HG02588 (cell line): ENCODE results near the gene DOLPP1.
A peak's percentile ranks its signal among the peaks of the same experiment; 100 is the strongest.
"Not testable (repeated sequence)": the region's sequence is repeated elsewhere in the genome, so short reads cannot be mapped to it uniquely, and the experiment has no call there.

Experiments used
- ATAC-seq: cut with Tn5 transposase; IDR thresholded peaks from one replicate; pipeline ENCODE4 v1.9.1; 2021; ENCODE audit warnings: mild to moderate bottlenecking, moderate library complexity; ENCODE audit not compliant: unreplicated experiment

The DOLPP1 gene

DNA sequence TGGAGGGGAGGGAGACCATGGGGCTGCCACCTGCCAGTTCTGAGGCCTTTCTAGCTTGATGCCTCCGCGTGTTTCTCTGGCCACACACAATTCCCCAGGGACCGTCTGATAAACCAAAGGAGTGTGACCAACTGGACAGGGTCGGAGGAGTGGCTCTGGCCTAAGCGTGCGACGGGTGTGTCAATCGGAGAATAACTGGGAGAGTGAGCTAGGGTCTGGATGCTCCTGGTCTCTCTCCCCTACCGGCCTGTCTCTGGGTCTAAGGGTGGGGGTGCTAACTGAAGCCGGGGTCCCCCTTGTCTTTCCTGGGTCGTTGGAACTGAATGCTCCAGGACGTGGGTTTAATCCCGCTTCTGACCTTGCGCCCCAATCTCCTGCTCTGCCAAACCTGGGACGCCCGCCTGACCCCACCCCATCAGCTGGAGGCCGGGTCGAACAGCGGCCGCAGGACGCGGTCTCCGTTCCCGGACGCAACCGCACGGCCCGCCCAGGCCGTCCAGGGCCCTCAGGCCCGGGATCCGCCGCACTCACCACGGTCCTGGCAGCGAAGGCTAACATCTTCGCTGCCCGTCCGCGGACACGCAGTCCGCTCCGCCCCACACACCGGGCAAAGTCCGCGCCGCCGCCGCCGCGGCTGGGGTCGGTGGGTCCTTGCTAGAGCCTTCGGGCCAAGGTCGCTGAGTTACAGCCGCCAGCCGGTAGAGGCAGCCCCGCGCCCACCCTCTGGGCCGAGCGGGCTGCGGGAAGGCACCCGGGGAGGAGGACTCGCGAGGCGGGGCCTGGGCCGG is 29.2 kb downstream of the DOLPP1 start:
- peak; percentile 1 for ATAC-seq

DNA sequence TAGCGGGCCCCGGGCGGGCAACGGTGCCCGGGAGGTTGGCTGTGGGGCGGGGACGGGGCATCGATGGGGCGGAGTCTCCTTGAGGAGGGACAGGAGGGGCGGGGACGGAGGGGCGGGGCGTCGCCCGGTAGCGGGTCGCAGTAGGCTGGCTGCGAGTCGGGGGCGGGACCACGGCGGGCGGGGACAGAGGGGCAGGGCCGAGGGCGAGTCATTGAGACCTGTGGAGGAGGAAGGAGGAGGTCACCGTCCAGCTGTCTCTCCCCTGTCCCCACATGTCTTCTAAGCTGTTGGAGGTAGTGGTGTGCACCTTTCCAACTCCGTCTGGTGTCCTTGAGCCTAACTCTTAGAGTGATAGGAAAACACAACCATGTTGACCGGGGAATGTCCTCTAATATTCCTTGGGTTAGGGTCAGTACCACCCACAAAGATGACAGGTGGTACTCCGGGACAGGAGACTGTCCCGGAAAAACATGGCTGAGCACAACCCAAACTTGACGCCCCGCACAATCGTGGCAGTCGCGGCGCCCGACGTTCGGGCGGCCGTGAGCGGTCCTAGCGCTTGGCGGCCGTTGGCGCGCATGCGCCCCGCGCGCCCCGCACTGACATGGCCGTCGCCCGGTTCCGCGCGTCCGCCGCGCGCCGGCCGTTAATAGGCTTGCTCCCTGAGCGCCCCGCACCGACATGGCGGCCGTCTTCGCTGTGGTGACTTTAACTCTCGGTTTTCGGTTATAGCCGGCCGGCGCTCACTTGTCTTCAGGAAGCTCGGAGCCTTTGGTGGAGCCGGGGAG is 30.0 kb downstream of the DOLPP1 start, which contains the start of the genes CRAT and PTPA:
TSS of gene CRAT (minus strand) at position 54 of the 788 bp plus-strand sequence. CDS start 284 bp downstream, outside the sequence.
TSS of gene PTPA (plus strand) at position 676 of the 788 bp plus-strand sequence. CDS start 186 bp downstream, outside the sequence.
- peak; percentile 76 for ATAC-seq

DNA sequence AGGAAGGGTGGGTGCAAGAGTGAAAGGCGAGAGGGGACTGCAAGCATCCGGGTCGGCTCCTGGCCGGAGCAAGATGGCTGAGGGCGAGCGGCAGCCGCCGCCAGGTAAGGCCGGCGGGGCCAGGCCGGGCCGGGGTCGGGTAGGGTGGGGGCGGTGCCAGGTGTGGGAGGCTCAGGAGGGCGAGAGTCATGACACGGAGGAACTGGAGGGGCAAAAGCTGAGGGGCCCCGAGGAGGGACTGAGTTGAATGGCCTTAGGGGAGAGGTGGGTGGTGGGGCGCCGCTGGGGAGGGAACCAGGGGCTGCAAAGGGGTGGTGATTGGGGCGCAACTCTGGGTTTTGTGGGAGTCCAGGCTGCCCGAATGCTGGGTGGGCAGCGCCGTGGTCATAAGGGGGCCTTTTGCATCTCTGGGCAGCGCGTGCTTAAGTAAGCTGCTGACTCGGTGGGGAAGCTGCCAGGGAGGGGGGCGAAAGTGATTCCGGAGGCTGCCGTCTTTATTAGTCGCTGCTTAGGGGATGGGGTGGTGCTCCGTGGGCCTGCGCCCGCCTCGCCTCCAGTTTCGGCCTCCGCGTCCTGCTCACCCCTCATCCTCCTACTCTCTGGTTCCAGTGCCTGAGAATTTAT is 30.7 kb downstream of the DOLPP1 start:
- ATAC-seq, result no peak

- ATAC-seq, result not testable (repeated sequence)
Observed at GRCh38 chr9:129112526-129112925, 31.6 kb downstream of the DOLPP1 start.

- no peak for ATAC-seq
Observed at GRCh38 chr9:129113645-129114304, 32.9 kb downstream of the DOLPP1 start.

DNA sequence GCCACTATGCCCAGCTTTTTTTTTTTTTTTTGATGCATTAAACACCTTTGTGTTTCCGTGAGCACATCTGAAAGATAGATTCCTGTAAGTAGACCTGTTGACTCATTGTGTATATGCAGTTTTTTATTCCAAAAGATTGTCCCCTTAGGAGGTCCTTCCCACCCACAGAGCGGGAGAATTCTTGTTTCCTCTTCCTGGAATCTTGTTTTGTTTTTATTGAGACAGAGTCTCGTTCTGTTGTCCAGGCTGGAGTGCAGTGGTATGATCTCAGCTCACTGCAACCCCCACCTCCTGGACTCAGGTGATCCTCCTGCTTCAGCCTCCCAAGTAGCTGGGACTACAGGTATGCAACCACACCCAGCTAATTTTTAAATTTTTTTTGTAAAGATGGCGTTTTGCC is 37.9 kb downstream of the DOLPP1 start:
- no peak for ATAC-seq

- ATAC-seq, result no peak
Observed at GRCh38 chr9:129121483-129121882, 40.6 kb downstream of the DOLPP1 start.

GRCh38 chr9:129122133-129122532 is 41.2 kb downstream of the DOLPP1 start:
- no peak for ATAC-seq

DNA sequence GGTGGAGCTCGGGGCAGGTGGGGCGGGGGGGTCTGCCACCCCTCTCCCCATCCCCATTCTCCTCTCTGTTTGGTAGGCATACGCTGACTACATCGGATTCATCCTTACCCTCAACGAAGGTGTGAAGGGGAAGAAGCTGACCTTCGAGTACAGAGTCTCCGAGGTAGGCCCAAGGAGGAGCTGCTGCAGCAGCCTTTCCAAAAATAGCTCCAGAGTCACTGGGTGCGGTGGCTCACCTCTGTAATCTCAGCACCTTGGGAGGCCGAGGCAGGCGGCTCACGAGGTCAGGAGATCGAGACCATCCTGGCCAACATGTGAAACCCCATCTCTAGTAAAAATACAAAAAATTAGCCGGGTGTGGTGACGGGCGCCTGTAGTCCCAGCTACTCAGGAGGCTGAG is 42.1 kb downstream of the DOLPP1 start:
- ATAC-seq, result not testable (repeated sequence)

DNA sequence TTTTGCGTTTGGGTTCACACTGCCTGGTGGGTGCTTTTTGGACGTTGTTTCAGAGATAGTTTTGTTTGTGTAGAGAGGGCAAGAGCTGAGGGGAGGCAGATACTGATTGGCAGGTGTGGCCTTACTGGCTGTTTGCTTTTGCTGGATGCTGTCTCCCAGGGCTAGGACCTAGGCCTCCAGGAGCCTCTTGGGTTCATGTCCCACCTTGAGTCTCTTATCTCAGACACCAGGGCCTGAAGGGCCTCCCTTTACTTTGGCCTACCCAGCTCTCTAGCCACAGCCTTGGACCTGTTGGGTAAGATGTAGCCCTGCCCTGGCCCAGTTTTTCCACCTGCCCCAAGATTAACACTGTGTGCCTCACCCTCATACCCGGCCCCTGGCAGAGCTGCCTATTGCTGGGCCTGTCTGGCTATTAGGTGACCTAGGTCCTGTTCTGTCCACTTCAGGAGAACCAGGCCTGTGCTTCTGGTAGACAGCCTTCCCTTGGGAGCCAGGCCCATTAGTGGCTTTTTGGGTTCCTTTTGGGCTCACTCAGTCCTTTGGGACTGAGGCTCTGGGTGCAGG is 43.7 kb downstream of the DOLPP1 start:
- no peak for ATAC-seq

DNA sequence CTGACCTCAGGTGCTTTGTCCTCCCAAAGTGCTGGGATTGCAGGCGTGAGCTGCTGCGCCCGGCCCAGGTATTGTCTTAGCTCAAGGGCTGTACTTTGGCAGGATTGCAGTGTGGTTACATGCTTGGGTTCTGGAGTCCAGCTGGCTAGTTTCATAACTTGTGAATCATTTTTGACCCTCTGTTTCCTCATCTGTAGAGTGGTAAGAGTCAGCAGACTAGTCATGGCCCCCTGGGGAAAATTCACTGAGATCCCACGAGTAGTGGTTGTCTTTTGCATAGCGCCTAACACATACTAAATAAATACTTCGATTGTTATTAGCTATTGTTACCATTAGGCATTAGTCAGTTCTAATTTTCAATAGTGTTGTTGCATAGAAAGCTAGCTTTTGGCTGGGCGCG is 44.6 kb downstream of the DOLPP1 start:
- ATAC-seq, result no peak

DNA sequence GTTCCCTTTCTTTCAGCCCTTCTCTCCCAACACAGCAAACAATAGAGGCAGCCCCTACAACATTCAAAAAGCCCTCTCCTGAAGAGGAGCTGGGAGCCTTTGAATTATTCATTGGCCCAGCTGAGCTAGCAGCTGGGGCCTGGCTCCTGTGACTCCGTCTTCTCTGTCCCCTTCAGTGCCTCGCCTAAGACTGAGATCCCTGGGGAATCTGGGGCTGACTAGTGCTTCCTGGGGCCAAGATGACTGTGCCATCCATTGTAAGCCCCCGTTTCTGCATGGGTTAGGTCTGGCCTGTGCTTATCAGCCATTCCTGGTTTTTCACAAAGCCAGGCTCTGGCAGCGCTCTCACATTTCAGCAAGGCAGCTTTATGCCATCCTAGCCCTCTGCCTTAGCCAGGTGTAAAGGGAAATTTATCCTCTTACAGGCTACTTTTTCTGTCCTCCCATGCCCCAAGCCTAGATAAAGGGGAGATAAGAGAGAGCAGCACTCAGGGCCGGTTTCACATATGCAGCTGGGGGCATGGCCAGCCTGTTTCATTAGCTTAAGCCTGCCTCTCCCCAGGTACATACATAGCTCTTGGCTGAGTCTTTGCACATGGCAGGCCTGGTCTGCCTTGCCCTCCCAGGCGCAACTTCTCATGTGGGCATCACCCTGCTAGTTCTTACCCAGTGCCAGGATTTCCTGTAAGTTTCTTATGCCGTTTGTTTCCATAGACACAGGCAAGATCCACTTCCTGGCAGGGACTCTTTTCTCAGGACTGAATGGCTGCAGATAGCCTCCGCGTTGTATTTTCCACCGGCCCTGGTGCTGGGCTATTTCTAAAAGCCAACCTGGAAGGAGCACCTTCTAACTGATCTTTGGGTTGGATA is 46.1 kb downstream of the DOLPP1 start:
- no peak for ATAC-seq

GRCh38 chr9:129128689-129129088 is 47.8 kb downstream of the DOLPP1 start:
- no peak for ATAC-seq

GRCh38 chr9:129130271-129130670 is 49.4 kb downstream of the DOLPP1 start:
- not testable (repeated sequence) for ATAC-seq

GRCh38 chr9:129130791-129131190 is 49.9 kb downstream of the DOLPP1 start:
- no peak for ATAC-seq

DNA sequence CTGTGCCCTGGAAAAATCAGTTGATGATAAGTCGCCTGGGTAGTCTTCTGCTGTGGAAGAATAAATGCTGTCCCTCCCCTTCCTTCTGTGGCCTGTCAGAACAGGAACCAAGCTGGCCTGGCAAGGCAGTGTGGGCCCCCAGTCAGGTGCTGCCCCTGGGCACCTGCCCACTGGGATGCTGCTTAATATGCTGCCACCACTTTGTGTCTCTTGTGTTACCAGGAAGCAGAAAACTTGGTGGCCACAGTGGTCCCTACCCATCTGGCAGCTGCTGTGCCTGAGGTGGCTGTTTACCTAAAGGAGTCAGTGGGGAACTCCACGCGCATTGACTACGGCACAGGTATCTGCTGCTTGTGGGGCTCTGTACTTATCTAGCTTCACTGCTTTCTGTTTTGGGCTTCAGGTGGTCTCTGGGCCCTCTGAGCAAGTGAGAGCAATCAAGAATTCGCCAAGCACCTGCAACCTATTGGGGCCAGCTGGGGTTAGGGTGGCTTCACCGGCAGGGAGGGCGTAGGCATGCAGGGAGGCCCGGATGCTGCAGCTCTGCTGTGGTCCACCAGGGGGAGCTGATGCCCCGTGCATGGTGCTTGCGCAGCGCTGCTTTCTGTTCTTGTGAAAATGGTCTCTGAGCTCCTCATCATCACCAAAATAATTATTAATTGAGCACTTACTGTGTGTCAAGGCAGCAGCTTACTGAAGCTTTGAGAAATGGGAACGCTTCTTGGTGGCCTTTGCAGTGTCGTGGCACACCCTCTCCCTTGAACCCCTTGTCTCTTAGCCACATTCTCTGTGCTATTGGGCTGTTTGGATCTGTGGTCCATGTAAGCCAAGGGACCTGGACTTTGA is 50.6 kb downstream of the DOLPP1 start:
- peak; percentile 67 for ATAC-seq

GRCh38 chr9:129133082-129133481 is 52.2 kb downstream of the DOLPP1 start:
- ATAC-seq, result no peak

DNA sequence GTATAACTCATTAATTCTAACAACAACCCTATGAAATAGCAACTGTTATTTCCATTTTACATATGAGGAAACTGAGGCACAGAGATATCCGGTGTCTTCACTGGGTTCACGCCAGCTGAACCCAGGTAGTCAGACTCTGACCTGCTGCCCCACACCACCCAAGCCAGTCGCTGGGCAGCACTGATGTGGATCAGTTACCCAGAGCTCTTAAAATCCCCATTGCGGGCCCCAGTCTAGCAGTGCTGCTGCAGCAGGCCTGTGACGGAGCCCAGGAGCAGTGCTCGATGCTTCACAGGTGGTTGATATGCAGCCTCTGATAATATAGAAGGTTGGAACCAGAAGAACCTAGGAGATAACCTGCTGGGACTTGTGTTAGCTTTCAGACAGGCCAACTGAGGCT is 54.6 kb downstream of the DOLPP1 start:
- no peak for ATAC-seq
